ENCODE results near the gene VANGL2.

DNA sequence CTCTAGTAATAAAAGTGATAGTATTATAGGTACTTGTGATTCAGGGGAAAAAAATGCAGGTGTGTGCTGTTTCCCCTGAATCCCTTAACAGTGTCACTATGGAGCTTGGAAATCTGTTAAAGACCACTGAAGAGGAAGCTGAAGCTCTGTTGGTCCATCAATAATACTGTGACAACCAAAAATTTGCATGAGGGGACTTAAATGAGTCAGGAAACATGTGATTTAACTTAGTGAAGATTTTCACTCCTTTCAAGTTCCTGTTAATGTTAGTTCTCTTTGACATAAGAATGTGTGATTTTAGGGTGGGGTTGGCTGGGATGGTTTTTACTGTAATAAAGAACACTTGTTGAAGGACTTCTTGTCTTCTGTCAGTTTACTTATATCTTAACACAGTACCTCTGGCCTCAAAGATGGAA, 32.0 kb downstream of the VANGL2 start:
- no peak for TF ChIP-seq GATA2 (IDR thresholded peaks at IDR 0.05; ENCODE audit: low read depth, low read length)
- TF ChIP-seq GATA3 (IDR thresholded peaks at IDR 0.05; ENCODE audit: low read depth, low read length), result no peak

All from SH-SY5Y (cell line).